ENCODE results near the gene ARMC7.

GRCh38 chr17:75094871-75095399 lies 14.8 kb upstream of the ARMC7 start:
- TF ChIP-seq CTCF (conservative IDR thresholded peaks at IDR 0.05 in 1 of 2, IDR thresholded peaks at IDR 0.05 in 1 of 2; ENCODE audit: low read depth in 1 of 2, low read length in 2 of 2): no peak
- TF ChIP-seq EZH2 (IDR thresholded peaks at IDR 0.05; ENCODE audit: low read length, missing control alignments): no peak
